AG20443 (cell line): ENCODE results near the gene CCDC180.
A peak's percentile ranks its signal among the peaks of the same experiment; 100 is the strongest.
"Not testable (repeated sequence)": the region's sequence is repeated elsewhere in the genome, so short reads cannot be mapped to it uniquely, and the experiment has no call there.

Source experiments
- DNase-seq: peaks from one replicate; pipeline ENCODE4 v3.0.0; 2012; ENCODE audit warnings: low spot score, mixed read lengths

Gene CCDC180

DNA sequence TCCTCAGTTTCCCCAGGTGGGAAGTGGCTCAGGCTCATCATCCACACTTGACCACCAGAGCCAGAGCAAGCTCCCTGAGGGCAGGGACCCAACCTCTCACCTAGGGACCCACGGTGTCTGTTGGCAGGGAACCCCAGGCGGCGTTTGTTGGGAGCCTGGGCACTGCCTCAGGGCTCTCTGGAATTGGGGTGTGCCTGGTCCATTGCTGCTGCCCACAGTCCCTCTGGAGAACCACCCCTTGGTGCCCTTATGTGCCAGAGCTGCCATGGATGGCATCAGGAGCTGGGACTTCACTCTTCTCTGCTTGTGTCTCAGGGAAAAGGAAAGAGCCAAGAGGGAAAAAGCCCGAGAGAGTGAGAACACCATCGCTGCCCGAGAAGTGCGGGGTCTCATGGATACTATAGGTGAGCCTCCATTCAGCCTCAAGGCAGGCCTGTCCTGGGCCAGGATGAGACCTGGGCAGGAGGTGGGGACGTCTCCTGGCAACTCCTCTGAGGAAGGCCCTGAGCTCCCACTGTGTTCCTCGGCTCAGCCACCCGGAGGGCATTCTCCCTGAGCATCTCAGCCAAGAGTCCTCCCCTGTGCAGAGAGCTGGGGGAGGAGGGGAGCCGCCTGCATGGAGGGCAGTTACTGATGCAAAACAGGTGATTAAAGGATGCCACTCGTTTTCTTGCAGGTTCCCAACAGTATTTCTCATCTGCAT, 4.5 kb downstream of the CCDC180 start:
- no peak for DNase-seq

DNA sequence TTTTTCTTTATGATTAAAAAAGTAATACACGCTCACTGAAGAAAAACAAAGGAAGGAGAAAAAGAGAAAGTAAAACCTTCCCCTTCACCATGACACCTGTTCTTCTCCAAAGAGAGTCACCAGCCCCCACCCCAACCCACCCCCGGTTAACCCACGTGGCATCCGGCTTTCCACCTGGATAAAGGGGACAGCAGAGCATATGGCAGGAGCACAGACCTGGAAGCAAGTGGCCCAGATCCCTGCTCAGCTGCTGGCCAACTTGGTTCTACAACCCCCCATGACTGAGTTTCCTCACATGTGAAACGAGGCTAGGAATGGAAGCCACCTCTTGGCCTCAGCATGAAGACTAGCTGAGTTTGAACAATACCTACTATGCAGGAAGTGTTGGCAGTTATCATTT, 5.1 kb downstream of the CCDC180 start:
- DNase-seq = no peak

DNA sequence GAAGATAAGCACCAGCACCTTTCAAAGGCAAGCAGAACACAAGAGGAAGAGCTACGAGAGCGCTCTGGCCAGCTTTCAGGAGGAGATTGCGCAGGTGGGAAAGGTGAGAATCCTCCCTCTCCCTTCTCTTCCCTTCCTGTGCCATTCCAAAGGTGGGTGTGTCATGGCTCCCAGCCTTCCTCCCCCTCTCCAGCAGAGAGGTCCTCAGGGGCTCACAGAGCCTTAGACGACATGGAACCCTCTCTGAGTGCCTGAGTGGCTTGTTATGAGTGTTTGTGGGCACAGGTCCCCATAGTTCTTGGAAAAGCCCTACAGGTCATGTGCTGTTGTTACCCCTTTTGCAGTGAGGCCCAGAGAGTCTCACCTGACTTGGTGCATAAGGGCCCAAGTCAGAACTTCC, 5.8 kb downstream of the CCDC180 start:
- no peak for DNase-seq

DNA sequence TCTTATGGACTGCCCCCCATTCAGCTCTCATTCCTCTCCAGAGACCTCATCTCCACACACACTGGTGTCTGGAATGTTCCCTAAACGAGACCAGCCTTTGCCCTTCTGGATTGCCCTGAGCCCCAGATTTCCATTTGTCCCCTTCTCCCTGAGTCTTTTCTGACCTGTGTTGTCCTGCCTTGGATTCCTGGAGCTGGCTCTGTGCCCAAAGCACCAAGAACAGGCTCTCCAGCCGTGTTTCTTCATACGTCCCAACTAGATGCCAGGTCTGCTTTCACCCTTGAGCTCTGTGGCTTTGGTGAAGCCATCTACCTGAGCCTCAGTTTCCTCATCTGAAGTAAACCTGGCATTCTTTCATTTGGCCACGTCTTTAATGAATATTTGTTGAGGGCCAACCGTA, 6.3 kb downstream of the CCDC180 start:
- DNase-seq = no peak

DNA sequence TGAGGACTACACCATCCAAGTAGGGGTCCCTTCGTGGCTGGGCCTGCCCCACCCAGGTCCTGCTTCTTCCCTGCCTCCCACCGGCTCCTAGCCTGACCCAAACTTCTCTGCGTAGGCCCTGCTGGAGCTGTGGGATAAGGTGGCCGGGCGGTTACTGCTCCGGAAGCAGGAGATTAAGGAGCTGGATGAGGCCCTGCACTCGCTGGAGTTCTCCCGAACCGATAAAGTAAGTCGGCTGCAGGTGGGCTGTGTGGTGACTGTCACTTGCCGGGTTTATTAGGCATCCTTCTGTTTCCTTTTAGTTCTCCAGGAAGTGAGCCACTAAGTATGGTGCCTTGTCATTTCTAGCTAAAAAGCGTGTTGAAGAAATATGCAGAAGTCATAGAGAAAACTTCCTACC, 7.0 kb downstream of the CCDC180 start:
- DNase-seq = no peak

DNA sequence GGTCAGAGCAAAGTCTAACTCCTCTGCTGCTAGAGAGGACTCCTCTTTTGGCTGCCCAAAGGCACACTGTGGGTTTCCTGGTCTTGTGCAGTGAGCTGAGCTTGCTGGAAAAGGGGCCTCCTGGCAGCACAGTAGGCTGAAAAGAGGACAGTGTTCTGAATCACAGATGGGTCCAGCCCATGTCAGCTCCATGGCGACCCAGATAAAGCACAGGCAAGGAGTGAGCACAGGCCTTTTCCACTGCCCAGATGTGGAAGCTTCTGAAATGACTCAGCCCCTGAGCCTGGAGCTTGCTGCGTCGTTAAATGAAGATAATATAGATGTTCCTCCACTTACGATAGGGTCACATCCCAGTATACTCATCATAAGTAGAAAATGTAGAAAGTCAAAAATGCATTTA, 8.1 kb downstream of the CCDC180 start:
- DNase-seq = peak; percentile 66

DNA sequence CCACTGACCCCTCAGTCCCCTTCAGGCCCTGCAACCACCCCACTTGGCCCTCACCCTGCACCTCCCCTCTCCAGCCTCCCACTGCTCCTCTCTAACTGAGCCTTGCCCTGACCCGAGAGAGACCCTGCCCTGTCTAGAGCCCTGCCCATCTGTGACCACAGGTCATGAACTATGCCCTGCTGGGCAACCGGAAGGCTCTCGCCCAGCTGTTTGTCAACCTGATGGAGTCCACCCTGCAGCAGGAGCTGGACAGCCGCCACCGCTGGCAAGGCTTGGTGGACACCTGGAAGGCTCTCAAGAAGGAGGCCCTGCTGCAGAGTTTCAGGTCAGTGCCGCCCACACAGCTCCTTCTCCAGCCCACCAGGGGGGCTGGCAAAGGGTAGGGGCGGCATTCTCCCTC, 9.4 kb downstream of the CCDC180 start:
- no peak for DNase-seq

DNA sequence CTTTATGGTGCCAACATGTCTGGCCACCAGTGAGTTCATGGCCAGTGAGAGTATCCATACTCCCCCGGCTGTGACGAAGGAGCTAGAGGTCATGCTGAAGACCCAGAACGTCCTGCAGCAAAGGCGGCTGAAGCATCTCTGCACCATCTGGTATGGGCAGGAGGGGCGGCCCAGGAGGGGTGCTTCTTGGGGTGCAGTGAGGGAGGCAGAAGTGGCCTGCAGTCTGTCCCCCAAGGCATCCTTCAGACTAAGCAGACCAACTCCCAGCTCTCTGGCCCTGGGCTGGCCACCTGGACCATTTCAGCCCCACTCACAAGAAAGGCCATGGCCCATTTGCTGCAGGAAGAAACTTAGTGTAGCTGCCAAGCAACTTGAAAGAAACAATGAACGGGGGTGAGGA, 11.0 kb downstream of the CCDC180 start:
- DNase-seq = no peak

DNA sequence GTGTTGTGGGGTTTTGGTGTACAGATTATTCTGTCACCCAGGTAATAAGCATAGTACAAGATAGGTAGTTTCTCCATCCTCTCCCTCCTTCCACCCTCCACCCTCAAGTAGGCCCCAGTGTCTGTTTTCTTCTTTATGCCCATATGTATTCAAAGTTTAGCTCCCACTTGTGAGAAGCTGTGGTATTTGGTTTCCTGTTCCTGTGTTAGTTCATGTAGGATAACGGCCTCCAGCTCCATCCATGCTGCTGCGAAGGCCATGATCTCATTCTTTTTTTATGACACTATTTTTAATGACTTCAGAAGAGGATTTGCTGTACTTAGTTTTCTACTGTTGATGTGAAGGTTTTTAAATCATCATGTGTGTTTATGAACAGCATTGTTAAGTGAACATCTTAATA, 11.9 kb downstream of the CCDC180 start:
- no peak for DNase-seq

DNA sequence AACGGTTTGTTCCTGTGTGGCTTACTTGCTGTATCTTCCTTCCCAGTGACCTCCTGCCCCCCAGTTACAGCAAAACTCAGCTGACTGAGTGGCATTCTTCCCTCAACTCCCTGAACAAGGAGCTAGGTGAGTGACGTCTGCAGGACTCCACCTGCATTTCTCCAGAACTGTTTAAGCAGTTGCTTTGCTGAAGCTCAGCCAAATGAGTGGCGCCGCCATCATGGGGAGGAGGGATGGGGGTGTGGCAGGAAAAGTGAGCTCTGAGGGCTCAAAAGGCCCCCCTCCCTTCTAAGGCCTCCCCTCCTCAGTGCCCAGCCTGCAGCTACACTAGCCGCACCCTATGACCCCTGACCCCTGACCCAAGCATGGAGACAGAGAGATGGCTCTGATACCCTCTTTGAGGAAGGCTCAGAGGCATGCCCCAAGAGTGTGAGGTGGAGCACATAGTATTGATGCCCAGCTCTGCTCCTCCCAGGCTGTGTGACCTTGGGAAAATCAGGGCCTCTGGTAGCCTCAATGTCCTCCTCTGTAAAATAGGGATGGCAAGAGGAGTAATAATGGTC, 12.7 kb downstream of the CCDC180 start:
- DNase-seq = no peak

DNA sequence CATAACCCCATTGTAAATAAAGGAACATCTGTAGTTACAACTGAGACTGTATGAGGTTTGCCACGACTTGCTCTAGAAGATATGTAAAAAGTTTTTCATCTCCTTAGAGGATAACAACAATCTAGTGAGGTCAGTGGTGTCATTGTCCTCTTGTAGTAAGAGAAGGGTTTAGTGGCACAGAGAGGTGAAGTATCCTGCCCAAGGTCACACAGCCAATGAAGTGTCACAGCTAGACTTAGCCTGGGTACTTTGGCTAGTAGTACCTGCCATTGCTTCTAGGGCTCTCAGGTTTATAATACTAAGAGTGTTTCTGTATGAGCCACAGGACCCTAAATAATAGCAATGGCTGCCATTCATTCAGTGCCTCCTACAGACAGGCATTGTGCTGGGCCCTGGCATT, 13.8 kb downstream of the CCDC180 start:
- DNase-seq = no peak

DNA sequence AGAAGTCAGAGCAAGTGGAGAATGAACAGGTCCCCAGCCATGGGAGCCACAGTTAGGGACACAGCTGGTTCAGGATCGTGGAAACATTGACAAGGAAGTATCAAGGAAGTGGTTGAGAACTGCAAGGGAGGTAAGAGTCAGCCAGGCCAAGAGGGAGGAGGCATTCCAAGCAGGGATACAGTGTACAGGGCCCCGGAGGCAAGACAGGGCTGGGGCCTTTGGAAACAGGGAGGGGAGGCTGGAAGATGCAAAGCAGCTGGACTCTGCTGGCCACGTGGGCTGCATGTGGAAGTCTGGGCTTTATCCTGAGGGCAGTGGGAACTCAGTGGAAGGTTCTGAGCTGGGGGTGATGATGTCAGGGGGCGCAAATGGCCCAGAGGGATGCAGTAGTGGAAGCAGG, 14.2 kb downstream of the CCDC180 start:
- DNase-seq = no peak

DNA sequence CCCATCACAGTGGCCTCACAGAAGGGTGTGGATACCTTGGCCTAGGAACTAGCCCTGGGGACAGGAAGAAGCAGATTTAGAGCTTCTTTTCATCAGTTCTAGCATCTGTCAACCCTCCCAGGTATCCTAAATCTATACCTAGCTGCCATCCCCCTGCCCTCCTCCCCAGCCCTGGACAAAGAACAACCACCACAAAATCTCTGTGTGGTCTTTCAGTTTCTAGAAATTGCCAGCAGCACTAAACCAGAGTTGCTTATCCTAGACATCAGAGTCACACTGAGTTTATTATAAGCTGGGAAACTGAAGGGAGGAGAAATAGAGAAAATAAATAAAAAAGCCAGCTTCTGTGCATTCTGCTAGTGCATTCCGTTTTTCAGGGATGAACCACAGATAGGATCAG, 14.6 kb downstream of the CCDC180 start:
- DNase-seq = no peak

DNA sequence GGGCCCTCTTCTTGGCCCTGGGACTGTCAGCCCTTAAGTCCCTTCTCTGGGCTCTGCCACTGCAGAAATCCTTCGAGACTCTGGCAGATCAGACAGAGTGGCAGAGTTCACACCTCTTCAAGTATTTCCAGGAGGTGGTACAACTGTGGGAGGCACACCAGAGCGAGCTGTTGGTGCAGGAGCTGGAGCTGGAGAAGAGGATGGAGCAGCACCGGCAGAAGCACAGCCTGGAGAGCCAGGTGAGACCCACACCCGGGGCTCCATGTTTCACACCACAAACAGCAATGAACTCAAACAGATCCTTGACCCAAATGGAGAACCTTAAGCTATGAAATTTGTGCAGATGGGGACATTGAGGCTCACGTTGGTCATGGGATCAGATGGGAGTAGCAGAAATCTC, 17.5 kb downstream of the CCDC180 start:
- DNase-seq = no peak

DNA sequence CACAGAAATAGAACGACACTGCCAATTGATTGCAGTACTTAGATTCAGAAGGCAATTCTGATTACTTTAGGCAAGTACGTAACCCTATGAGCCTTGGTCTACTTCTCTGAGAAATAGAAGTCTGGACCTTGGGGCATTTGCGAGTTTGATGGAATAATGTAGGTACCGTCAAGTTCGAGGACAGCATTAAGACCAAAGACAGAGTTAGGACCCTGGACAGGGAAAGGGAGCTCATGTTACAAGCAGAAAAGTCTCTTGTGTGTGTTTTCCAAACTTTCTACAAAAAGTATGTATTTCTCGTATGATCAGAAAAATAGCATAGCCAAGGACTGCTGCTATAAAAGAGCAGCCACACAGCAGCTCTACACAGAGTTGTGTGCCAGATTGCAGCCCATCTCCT, 20.1 kb downstream of the CCDC180 start:
- DNase-seq = no peak

DNA sequence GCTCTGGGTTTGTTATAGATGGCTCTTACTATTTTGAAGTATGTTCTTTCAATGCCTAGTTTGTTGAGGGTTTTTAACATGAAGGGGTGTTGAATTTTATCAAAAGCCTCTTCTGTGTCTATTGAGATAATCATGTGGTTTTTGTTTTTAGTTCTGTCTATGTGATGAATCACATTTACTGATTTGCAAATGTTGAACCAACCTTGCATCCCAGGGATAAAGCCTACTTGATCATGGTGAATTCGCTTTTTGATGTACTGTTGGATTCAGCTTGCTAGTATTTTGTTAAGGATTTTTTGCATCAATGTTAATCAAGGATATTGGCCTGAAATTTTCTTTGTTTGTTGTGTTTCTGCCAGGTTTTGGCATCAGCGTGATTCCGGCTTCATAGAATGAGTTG, 25.5 kb downstream of the CCDC180 start:
- no peak for DNase-seq

DNA sequence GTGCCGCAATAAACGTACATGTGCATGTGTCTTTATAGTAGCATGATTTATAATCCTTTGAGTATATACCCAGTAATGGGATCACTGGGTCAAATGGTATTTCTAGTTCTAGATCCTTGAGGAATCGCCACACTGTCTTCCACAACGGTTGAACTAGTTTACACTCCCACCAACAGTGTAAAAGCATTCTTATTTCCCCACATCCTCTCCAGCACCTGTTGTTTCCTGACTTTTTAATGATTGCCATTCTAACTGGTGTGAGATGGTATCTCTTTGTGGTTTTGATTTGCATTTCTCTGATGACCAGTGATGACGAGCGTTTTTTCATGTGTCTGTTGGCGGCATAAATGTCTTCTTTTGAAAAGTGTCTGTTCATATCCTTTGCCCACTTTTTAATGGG, 28.2 kb downstream of the CCDC180 start:
- DNase-seq = not testable (repeated sequence)

DNA sequence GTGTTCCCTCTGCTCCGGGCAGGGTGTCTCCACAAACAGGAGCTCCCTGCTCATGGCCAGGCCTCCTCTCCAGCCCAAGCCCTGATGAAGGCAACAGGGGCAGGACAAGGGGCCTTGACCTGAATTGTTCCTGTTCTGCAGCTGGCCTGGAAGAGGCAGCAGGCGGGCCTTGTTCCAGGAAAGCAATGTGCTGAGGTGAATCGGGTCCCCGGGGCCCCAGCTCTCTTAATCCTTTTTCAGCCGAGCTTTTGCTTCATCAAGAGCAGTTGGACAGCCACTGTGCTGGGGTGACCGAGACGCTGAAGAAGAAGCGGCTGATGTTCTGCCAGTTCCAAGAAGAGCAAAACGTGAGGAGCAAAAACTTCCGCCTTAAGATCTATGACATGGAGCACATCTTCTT, 41.4 kb downstream of the CCDC180 start:
- no peak for DNase-seq

DNA sequence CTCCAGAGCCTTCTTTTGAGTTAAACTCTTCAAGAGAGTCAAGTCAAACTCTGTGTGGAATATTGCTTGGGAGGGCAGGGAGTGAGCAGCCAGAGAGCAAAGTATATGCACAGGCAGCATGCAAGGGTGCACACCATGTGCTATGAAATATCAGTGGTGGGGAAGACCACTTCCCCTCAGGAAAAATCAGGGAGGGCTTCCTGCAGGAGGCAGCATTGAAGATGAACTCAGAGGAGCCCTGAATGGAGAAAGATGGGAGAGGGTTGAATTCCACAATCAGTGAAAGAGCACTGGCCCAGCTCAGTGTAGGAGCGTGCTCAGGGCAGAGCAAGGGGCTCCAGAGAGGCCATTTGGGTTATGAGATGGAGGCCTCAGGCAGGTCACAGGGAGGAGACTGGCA, 41.9 kb downstream of the CCDC180 start:
- DNase-seq = no peak

DNA sequence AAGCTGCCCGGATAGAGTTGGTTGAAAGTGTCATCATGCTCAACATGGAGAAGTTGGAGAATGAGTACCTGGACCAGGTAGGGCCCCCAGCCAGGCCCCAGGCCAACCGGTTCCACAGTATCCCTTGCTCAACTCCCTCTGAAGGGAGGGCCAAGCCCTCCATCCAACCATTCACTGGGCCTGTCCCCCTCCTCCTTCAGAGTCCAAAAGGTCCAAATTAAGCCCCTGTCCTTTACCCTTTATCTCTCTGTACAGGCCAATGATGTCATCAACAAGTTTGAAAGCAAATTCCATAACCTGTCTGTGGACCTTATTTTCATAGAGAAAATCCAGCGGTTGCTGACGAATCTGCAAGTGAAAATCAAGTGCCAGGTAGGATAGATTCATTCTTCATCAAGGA, 47.2 kb downstream of the CCDC180 start:
- DNase-seq = no peak

DNA sequence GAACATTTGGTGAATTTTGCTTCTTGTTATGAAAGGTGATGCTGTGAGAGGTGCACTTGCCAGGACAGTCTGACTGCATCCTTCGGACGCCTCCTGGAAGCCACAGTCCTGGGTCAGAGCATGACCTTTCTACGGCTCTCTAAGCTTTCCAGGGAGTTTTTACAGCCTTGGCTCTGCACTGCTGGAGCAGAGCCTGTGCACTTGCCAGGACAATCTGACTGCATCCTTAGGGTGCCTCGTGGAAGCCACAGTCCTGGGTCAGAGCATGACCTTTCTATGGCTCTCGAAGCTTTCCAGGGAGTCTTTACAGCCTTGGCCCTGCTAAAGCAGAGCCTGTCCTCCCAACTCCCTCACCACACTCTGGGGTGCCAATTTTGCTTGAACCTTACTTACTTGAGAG, 49.6 kb downstream of the CCDC180 start:
- no peak for DNase-seq
